Ishikawa (cell line): ENCODE measurements around the gene RPL10A.

Source experiments
- CEBPB ChIP-seq: IDR thresholded peaks from 2 replicates; pipeline ENCODE4 v1.6.1; 2012
- EP300 ChIP-seq: IDR thresholded peaks from 2 replicates; pipeline ENCODE4 v1.6.1; 2012; ENCODE audit warnings: borderline replicate concordance
- MAX ChIP-seq: IDR thresholded peaks from 2 replicates; pipeline ENCODE4 v1.6.1; 2012
- RAD21 ChIP-seq: IDR thresholded peaks from 2 replicates; pipeline ENCODE4 v1.6.1; 2012; ENCODE audit warnings: low read depth
- TCF12 ChIP-seq: IDR thresholded peaks from 2 replicates; pipeline ENCODE4 v1.6.1; 2012; ENCODE audit warnings: low read depth
- USF1 ChIP-seq: IDR thresholded peaks from 2 replicates; pipeline ENCODE4 v1.6.1; 2012
- YY1 ChIP-seq: IDR thresholded peaks from 2 replicates; pipeline ENCODE4 v1.6.1; 2012; ENCODE audit warnings: low read depth

- TF ChIP-seq MAX (no peak), CEBPB (no peak), RAD21 (no peak), EP300 (no peak), YY1 (no peak), TCF12 (no peak), USF1 (no peak)
Measured at GRCh38 chr6:35454391-35455110, 13.7 kb upstream of the RPL10A start.
